Measurements from ENCODE around the gene BCL2.

DNA sequence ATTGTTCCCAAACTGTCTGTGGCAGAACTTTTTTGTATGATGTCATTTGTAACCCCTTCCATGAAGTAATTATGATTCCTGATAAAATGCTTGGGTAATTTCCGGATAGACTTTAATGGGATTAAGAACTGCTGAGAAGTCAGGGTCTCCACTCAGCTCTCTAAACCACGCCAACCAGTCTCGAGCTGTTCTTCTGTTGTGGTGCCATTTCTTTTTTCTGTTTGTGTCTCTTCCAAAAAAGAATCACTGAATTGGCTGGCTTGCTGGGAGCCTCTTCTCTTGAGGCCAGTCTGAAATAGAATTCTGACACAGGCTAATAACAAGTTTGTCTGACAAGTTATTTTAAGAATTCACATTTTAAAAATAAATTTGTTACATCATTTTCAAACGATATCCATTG lies 198.9 kb downstream of the BCL2 start:
- TF ChIP-seq, protein P1, sequence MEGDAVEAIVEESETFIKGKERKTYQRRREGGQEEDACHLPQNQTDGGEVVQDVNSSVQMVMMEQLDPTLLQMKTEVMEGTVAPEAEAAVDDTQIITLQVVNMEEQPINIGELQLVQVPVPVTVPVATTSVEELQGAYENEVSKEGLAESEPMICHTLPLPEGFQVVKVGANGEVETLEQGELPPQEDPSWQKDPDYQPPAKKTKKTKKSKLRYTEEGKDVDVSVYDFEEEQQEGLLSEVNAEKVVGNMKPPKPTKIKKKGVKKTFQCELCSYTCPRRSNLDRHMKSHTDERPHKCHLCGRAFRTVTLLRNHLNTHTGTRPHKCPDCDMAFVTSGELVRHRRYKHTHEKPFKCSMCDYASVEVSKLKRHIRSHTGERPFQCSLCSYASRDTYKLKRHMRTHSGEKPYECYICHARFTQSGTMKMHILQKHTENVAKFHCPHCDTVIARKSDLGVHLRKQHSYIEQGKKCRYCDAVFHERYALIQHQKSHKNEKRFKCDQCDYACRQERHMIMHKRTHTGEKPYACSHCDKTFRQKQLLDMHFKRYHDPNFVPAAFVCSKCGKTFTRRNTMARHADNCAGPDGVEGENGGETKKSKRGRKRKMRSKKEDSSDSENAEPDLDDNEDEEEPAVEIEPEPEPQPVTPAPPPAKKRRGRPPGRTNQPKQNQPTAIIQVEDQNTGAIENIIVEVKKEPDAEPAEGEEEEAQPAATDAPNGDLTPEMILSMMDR (IDR thresholded peaks at IDR 0.05), result no peak
- no peak for TF ChIP-seq EP300 (IDR thresholded peaks at IDR 0.05; ENCODE audit: borderline replicate concordance in 1 of 2, low read depth in 1 of 2, low read length in 1 of 2)

Data from SK-N-SH (cell line).